HCEC 1CT (cell line): Measurements from ENCODE around the gene ANGPTL2.
"Not testable (repeated sequence)": the region's sequence is repeated elsewhere in the genome, so short reads cannot be mapped to it uniquely, and the experiment has no call there.

Source experiments
- DNase-seq: peaks from one replicate; pipeline ENCODE4 v3.0.0-alpha.2; 2017

Gene ANGPTL2

GRCh38 chr9:127154390-127155191 lies 32.2 kb upstream of the ANGPTL2 start:
- DNase-seq: no peak

GRCh38 chr9:127154003-127154389 lies 31.6 kb upstream of the ANGPTL2 start:
- no peak for DNase-seq

- DNase-seq: no peak
These were observed 31.1 kb upstream of the ANGPTL2 start for GRCh38 chr9:127153501-127153900.

- no peak for DNase-seq
These were observed 27.3 kb upstream of the ANGPTL2 start for GRCh38 chr9:127149463-127150390.

DNA sequence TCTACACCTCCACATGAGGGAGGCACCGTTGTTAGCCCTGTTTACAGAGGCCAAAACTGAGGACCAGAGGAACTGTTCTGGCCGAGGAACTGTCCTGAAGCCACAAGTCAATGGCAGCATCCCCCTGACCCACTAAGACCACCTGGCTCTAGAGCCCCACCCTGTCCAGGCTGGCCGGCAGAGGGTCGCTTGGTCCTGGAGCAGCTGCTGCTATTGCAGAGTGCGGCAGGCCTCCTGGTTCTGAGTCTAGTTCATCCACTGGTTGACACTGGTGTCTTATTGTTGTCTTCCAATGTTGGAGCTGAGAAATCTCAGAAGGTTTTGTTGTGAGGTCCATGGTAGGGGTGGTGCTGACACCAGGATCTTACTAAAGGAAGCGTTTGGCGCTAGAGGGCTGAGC lies 26.6 kb upstream of the ANGPTL2 start:
- no peak for DNase-seq

- no peak for DNase-seq
These were observed 25.6 kb upstream of the ANGPTL2 start for GRCh38 chr9:127148014-127148413.

DNA sequence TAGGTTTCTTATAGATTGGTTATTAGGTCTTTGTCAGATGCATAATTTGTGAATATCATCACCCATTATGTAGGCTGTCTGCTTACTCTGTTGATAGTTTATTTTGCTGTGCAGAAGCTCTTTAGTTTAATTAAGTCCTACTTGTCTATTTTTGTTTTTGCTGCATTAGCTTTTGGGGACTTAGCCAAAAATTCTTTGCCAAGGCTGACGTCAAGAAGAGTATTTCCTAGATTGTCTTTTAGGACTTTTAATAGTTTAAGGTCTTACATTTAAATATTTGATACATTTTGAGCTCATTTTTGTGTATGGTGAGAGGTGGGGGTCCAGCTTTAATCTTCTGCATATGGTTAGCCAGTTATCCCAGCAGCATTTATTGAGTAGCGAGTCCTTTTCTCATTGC lies 24.8 kb upstream of the ANGPTL2 start:
- no peak for DNase-seq

- not testable (repeated sequence) for DNase-seq
These were observed 24.4 kb upstream of the ANGPTL2 start for GRCh38 chr9:127146841-127147240.

DNA sequence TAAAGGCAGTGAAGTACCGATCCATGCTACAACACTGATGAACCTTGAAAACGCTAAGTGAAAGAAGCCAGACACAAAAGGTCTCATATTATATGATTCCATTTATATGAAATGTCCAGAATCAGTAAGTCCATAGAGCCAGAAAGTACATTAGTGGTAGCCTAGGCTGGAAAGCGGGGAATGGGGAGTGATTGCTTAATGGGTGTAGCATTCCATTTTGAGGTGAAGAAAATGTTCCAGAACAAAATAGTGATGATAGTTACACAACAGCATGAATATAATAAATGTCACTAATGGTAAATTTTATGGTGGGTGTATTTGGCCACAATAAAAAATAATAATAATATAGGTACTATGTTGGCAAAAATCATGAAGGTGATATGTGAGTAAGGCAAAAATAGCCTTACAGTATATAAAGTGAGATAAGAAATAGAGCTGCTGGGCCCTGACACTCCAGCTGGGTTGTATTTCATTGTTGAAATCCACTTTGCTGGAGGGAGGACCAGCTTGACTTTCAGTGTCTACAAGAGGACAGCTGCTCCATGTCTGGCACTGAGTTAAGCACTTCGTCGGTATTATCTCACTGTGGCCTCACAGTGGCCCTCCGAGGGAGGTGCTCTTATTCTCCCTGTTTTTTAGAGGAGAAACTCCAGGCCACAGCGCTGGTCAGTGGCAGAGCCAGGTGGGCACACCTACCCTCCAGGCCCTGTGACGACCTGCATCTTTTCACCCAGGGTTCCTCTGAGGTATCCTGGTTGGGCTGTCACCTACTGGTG lies 22.4 kb upstream of the ANGPTL2 start:
- DNase-seq: peak; percentile 9

- DNase-seq: no peak
These were observed 21.6 kb upstream of the ANGPTL2 start for GRCh38 chr9:127143920-127144465.

DNA sequence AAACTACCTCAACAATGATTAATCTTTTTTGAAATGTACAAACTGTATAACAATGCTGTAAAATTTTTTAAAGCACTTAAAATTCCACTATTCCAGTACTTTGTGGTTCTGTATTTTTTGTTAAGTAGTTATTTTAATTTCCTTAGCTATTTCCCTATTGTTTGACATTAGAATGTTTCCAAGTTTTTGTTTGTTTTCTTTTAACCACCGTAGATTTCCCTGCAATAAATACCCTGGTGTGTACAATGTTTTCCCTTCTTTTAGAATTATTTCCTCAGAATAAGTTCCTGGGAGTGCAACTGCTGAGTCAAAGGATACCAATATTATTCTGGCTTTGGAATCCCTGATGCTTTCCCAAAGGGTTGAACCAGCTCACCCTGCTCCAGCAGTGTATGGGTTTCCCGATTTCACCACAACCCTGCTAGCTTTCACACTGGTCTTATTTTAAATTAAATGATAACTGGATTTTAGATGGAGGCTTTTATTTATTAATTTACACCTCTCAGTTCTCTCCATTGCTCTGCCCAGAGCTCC lies 20.6 kb upstream of the ANGPTL2 start:
- no peak for DNase-seq

DNA sequence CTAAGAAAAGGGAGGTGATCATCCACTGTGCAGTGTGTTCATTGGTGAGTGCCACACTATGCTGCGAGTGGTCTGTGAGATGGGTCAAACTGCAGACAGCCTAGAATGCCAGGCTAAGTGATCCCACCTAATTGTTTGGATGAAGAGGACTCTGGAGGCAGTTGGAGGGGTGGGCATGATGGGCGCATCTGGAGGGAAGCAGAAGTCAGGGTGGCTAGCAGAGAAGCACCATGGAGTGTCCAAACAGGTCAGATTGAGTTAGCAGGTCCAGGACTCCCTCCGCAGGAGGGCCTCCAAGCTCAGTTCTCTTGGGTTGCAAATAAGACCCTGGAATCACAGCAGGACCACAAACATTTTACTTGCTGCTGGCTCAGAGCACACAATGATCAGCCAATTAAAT lies 19.9 kb upstream of the ANGPTL2 start:
- DNase-seq: no peak

DNA sequence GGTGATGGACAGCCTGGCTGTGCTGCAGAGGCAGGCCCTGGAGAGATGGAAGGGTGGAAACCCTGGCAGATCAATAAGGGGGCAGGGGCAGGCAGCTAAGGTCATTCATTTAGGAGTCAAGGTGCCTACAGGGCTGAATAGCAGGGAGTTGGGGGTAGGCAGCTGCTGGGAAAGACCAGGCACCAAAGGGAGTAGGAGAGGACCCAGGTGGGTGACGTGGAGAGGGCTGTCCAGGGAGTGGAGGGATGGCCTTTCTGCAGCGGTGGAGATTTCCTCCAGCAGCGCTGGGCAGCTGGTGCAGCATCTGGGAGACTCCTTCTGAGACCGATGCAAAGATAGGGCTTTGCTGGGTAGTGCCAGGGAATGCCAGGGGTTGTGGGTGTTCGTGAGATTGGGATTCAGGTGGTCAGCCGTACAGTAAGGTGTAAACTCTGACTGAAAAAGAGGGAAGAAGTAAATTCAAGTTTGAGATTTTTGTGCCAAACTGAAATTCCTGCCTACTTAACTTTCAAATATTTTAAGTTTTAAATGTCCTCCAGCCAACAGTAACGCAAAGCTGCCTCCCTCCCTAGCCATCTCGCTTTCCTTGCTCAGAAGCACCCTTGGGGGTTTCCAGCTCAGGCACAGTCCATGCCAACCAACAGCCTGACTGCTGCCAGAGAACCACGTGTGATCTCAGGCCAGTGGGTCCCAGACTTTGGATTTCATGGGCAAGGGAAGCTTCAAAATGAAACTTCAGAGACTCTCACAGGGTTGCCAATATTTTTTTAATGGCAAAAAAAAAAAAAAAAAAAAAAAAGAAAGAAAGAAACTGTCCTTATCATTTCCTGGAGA lies 18.6 kb upstream of the ANGPTL2 start:
- DNase-seq: no peak

DNA sequence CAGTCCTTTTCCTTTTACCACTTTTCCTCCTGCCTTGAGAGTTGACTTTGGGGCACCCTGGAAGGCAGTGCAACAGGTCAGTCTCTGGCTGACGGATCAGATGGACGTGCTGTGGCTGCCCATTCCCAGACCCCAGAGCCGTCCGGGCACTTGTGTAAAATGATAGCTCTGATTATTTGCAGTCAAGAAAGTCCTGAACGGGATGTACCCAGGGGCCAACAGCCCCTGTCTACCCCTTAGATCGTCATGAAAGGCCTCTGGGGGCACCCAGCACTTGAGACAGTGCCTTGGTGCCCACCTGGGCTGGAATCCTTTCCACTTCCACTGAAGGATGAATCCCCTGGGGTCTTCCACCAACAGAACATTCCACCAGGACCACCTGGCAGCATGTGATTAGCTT lies 17.7 kb upstream of the ANGPTL2 start:
- DNase-seq: no peak

DNA sequence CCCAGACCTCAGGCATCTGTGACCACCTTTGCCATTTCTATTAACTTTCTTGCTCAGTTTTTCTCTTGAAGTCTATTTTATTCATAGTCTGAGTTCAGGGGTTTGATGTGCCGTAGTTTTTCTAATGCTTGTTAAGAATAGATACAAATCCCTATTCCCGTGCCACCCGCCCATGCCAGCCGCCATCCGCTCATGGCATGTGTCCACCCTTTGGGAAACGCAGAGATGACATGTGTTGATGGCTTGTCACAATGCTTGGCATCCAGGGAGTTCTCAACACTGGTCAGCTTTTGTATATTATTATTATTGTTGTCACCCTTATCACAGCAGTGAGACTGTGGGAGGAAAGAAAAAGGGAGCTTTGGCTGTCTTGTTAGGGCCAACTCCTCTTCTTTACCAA lies 17.3 kb upstream of the ANGPTL2 start:
- DNase-seq: no peak

- DNase-seq: no peak
These were observed 16.8 kb upstream of the ANGPTL2 start for GRCh38 chr9:127139071-127139731.

DNA sequence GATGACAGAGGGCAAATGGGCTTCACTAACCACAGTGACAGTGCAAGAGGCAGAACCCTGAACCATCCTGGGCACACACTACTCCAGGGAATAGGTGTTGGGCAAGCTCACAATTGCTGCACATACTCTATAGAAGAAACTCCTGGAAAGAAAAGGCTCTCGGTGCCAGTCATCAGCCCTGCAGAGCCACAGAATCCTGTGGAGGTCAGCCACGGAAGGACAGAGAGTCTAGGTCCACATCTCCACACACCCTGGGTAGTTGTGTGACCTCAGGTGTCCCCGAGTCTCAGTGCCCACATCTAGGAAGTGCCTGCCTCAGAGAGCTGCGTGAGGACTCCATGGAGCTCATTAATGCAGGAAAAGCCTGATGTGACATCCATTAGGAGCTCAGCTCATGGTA lies 16.0 kb upstream of the ANGPTL2 start:
- DNase-seq: no peak

DNA sequence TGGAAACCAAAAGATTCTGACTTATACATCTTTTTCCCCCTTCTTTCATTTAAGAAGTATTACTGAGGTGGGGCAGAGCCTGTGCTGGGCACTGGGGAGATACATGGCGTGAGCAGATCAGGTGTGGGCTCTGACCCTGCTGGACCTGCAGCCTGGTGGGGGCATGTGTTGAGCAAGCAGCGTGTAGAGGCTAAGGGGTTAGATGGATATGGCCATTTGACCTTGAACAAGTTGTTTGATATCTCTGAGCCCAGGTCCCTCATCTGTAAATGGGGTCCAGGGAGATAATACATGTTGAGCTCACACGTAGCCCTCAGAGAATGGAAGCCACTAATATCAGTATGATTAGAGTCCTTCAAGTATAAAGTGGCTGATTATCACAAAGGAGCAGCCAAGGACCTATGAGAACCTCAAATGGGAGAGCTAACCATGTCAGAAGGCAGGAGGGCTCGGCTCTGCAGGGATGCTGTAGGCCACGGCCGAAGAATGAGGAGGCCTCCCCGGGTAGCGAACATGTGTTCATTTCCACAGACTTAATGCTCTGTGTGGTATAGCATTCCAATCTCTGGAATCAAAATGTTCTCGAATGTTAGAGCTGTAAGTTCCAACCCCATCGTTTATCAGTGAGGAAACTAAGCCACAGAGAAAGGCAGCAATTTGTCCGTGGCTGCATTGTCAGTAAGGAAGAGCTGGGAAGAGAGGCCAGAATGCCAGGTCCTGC lies 15.4 kb upstream of the ANGPTL2 start:
- no peak for DNase-seq

DNA sequence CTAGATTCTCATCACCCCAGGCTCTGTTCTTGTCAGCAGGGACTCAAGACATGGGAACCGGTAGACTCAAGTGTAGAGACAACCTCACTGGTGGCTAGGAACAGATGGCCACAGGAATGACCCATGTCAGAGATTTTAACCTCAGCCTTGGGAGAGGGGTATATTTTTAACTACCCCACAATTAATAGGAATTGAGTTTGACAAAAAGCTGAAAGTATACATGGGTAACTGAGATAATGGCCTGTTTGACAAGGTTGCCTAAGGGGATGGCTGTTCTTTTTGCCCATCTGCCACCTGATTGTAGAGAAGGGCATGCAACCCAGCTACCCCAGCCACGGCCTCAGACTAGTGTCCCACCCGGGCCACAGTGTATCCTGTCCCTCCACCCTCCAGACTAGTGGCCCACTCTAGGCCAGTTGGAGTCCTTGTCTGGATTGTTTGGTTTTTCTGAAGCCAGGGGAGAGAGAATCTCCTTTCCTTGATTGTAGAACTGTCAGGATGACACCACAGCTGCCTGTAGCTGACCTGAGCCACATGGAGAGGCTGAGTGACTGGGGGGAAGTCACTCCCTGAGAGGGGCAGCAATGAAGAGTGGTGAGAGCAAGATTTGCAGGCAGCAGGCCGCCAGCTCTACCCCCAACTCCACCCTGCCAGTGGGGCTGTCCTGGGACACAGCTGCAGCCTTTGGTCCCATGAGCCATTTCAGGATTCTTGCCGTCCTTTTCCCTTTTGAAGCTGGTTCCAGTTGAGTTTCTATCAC lies 14.6 kb upstream of the ANGPTL2 start:
- DNase-seq: no peak
